NCI-H82 treated with DMSO at 0.1 percent for 48 hours (cell line): ENCODE data around the gene PLXNA1.

Experiments
- DNase-seq: peaks from one replicate; lab custom pipeline; 2025; ENCODE audit not compliant: unreplicated experiment; lab: John Stamatoyannopoulos, UW

Gene PLXNA1

GRCh38 chr3:126965526-126966080, 17.3 kb upstream of the PLXNA1 start:
- no peak for DNase-seq

- no peak for DNase-seq
These were observed 15.5 kb upstream of the PLXNA1 start for GRCh38 chr3:126967386-126967785.

GRCh38 chr3:126968391-126969390, 14.2 kb upstream of the PLXNA1 start:
- DNase-seq: no peak

DNA sequence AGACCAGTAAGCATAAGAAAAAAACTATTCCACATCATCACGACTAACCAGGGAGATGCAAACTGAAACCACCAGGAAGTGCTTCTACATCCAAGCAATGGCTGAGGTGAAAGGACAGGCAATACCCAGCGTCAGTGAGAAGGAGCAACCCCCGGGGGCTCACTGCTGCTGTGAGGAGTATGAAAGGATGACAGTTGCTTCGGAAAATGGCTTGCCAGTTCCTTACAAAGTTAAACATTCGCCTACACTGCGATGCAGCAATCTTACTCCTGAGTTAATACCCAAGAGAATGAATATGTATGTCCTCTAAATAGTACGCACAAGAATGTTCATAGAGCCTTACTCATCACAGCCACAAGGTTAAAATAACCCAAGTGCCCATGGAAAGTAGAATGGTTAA, 13.3 kb upstream of the PLXNA1 start:
- DNase-seq: no peak

- no peak for DNase-seq
These were observed 12.8 kb upstream of the PLXNA1 start for GRCh38 chr3:126970101-126970500.

GRCh38 chr3:126970921-126971320, 12.0 kb upstream of the PLXNA1 start:
- DNase-seq: no peak

- no peak for DNase-seq
These were observed 11.0 kb upstream of the PLXNA1 start for GRCh38 chr3:126971891-126972351.

GRCh38 chr3:126972866-126973265, 10.0 kb upstream of the PLXNA1 start:
- DNase-seq: no peak

GRCh38 chr3:126973814-126974213, 9.1 kb upstream of the PLXNA1 start:
- DNase-seq: no peak

DNA sequence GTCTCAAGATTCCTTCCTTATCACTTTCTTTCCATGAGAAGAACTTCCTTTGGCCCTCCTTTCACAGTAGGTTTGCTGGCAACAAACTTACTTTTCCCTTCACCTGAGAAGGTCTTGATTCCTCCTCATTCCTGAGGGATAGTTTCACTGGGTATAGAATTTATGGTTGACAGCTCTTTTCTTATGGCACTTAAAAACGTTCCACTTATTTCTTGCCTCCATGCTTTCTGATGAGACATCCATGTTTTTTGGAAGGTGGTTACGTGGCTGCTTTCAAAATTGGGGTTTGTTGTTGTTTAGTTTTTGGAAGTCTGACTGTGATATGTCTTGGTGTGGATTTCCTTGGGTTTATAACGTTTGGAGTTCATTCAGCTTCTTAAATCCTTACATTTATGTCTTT, 8.2 kb upstream of the PLXNA1 start:
- no peak for DNase-seq

- DNase-seq: no peak
These were observed 6.0 kb upstream of the PLXNA1 start for GRCh38 chr3:126976906-126977305.

- no peak for DNase-seq
These were observed 5.1 kb upstream of the PLXNA1 start for GRCh38 chr3:126977821-126978220.

DNA sequence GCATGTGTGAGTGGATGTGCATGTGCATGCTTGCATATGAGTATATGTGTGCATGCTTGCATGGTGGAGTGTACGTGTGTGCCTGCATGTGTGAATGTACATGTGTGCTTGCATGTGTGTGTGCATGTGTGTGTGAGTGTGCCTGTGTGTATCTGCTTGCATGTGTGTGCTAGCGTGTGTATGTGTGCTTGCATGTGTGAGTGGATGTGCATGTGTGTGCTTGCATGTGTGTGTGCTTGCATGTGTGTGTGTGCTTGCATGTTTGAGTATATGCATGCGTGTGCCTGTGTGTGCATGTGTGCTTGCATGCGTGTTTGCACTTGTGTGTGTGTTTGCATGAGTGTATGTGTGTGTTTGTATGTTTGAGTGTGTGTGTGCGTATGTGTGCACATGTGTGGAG, 4.6 kb upstream of the PLXNA1 start:
- no peak for DNase-seq

GRCh38 chr3:126979046-126979628, 3.8 kb upstream of the PLXNA1 start:
- no peak for DNase-seq

DNA sequence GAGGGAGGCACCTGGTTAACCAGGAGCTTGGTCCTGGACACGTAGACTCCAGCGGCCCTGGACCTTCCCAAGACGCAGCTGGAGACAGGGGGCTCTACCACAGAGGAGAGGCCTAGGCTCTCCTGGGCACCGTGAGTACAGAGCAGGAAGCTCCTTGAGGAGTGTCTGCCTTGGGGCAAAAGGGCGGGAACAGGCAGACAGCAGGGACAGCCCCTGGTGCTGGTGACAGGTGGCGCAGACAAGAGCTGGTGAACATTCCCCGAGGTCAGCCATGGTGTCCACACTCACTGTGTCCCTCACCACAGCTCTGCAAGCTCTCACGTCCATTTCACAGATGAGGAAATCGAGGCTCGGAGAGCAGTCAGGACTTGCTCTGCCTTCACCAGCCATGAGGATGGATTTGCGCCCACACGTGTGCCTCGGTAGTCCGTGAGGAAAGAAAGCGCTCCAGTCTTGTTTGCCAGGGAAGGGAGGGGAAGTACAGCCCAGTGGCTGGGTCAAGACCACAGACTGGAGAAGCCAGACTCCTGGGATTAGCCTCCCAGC, 2.6 kb upstream of the PLXNA1 start:
- DNase-seq: no peak

GRCh38 chr3:126982126-126982470, 817 bp upstream of the PLXNA1 start:
- DNase-seq: no peak

- DNase-seq: no peak
These were observed 349 bp downstream of the PLXNA1 start for GRCh38 chr3:126983276-126983652.

DNA sequence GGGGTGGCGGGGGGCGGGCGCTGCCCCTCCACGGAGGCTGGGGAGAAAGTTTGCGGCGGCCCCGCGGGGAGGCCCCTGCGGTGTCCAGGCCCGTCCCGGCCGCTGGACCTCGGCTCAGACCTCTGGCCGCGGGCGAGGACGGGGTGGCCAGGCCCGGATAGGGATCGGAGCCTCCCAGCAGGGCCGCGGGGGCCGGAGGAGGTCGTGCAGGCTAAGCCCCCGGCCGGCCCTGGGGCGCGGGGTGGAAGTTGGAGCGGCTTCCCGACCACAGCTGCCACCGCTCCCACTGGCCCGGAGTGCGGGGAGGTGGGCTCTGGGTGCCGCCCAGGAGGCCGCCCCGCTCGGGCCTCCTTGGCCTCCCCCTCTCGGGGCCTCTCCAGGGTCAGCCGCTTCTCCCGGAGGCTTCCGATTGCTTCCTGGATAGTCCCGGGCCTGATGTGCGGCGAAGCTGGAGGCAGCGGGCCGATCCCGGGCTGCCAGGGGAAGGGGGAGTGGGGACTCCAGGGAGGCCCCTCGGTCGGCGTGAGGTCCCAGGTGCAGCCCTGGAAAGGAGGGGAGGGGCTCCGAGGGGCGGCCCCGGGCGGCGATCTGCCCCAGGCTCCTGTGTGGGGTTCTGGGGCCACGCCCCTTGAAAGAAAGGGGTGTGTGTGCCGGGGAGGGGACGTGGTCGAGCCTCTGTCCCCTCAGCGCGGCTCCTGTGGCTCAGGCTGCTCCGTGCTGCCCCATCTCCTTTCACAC, 907 bp downstream of the PLXNA1 start:
- no peak for DNase-seq

DNA sequence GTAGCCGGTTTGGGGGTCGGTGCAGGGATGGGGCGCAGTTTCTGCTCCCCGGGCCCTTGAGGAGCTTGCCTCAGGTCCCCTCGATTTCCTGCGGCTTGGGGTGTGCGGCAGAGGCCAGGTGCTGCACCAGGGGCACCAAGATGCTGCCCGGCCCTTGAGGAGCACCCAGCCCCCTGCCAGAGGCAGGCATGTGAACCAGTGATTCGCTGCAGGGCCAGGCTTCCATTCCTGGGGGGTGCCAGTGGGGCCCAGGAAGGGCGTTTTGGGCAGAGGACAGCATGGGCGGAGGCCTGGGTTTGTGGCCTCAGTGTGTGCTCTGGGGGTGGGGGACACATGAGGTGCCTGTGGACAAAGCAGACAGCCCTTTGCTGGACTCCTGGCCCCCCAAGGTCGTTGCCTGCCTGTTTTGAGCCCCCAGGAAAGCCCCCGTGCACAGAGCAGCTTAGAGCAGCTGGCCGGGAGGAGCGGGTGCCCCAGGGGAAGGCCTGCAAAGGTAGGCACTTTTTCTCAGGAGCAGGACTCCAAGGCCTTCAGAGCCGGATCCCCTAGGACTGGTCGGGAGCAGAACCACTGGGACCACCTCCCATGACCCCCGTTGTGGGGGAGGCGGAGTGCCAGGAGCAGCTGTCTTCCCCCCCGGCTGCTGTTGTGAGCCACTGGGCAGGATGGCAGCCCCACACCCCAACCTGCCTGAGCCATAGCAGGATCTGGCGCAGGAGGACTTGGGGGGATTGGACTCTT, 1.6 kb downstream of the PLXNA1 start:
- no peak for DNase-seq
